B cell (primary cell): Measurements from ENCODE around the gene CDCA7L. TPM values are rescaled to one million over a fixed set of nuclear protein-coding genes. Genes with fewer than 3 reads are reported as not detected.

Experiments
- ATAC-seq: fragments of 200-7000 bp; cut with Tn5 transposase; one replicate; pipeline ENCODE4 v1.10.0; 2021; ENCODE audit warnings: low read depth, mild to moderate bottlenecking, moderate number of reproducible peaks, moderate library complexity
- CTCF ChIA-PET: fragments of 350-600 bp; sonication (Branson Sonifier 250); formaldehyde crosslinking; loops from one replicate; lab custom pipeline; 2021; ENCODE audit warnings: antibody characterized with exemption, inconsistent platforms; lab: Charles Lee
- POLR2A ChIA-PET: fragments of 350-600 bp; sonication (Branson Sonifier 250); formaldehyde crosslinking; loops from one replicate; lab custom pipeline; 2021; ENCODE audit warnings: antibody characterized with exemption; lab: Charles Lee
- DNase-seq: peaks from one replicate; pipeline ENCODE4 v3.0.0; 2013
- H2AFZ ChIP-seq: 2 replicates; pipeline ENCODE4 v1.6.1; 2012; ENCODE audit warnings: mild to moderate bottlenecking, low read depth, low read length; ENCODE audit not compliant: insufficient read depth, poor library complexity, severe bottlenecking
- H3K27ac ChIP-seq, 2 donors: 1 replicate in 1 of 2; 2 replicates in 1 of 2; pipeline ENCODE4 v1.5.1; 2012 to 2013; ENCODE audit warnings: low read length in 2 of 2, mild to moderate bottlenecking in 2 of 2, moderate library complexity in 1 of 2
- H3K27me3 ChIP-seq, 4 experiments: fragments of 200-600 bp in 1 of 4; sonication (generic) in 1 of 4; replicated peaks in 1 of 4; 1 replicate in 2 of 4; 2 replicates in 2 of 4; pipeline versions ENCODE4 v1.6.1 to v1.7.0; 2013 to 2016; ENCODE audit warnings: low read length in 3 of 4, mild to moderate bottlenecking in 2 of 4, mixed read lengths in 1 of 4, moderate library complexity in 1 of 4; ENCODE audit not compliant: insufficient read depth in 4 of 4, control insufficient read depth in 3 of 4; ENCODE audit errors: control extremely low read depth in 1 of 4
- H3K36me3 ChIP-seq, 2 experiments: replicated peaks in 1 of 2; 1 replicate in 1 of 2; 2 replicates in 1 of 2; pipeline versions ENCODE4 v1.6.1 to v1.7.1; 2013; ENCODE audit warnings: low read length in 1 of 2; ENCODE audit not compliant: insufficient read depth in 2 of 2, control insufficient read depth in 1 of 2; ENCODE audit errors: control extremely low read depth in 1 of 2, extremely low read depth in 1 of 2
- H3K4me1 ChIP-seq, 2 donors: fragments of 200-600 bp in 1 of 2; sonication (generic) in 1 of 2; 1 replicate in 1 of 2; 2 replicates in 1 of 2; pipeline versions ENCODE4 v1.5.1 to v1.6.1; 2013 to 2017; ENCODE audit warnings: low read length in 2 of 2; ENCODE audit not compliant: control insufficient read depth in 2 of 2, insufficient read depth in 2 of 2
- H3K4me2 ChIP-seq: replicated peaks from 2 replicates; pipeline ENCODE3; 2012; ENCODE audit warnings: mild to moderate bottlenecking, low read depth, low read length; ENCODE audit not compliant: poor library complexity, severe bottlenecking
- H3K4me3 ChIP-seq, 5 experiments: fragments of 200-600 bp in 1 of 5; sonication (generic) in 1 of 5; 1 replicate in 3 of 5; 2 replicates in 2 of 5; pipeline versions ENCODE4 v1.5.1 to v1.7.0; 2011 to 2016; ENCODE audit warnings: low read length in 4 of 5, mild to moderate bottlenecking in 4 of 5, low read depth in 2 of 5, control low read depth in 1 of 5, moderate library complexity in 1 of 5; ENCODE audit not compliant: insufficient read depth in 1 of 5; ENCODE audit errors: control extremely low read depth in 1 of 5, extremely low read depth in 1 of 5
- H3K79me2 ChIP-seq: fragments of 200-600 bp; sonication (generic); one replicate; pipeline ENCODE4 v1.6.0; 2016; ENCODE audit warnings: low read length; ENCODE audit not compliant: control insufficient read depth, insufficient read depth
- H3K9ac ChIP-seq: fragments of 200-600 bp; sonication (generic); 2 replicates; pipeline ENCODE4 v1.6.1; 2017; ENCODE audit warnings: mild to moderate bottlenecking, low read length, moderate library complexity
- H3K9me3 ChIP-seq, 3 donors: one replicate each; pipeline versions ENCODE4 v1.6.1 to v1.7.1; 2013; ENCODE audit warnings: low read length in 2 of 3; ENCODE audit not compliant: control insufficient read depth in 2 of 3, insufficient read depth in 1 of 3; ENCODE audit errors: control extremely low read depth in 1 of 3
- H4K20me1 ChIP-seq: 2 replicates; pipeline ENCODE4 v1.6.0; 2012; ENCODE audit warnings: mild to moderate bottlenecking, low read length; ENCODE audit not compliant: insufficient read depth, control insufficient read depth, poor library complexity, severe bottlenecking
- H3K27ac Mint-ChIP-seq: one replicate; pipeline ENCODE4 v1.8.0; 2021; ENCODE audit warnings: mixed read lengths
- H3K27me3 Mint-ChIP-seq: one replicate; pipeline ENCODE4 v1.8.0; 2021; ENCODE audit warnings: mixed read lengths
- H3K4me1 Mint-ChIP-seq: one replicate; pipeline ENCODE4 v1.8.0; 2021; ENCODE audit warnings: mixed read lengths
- H3K4me3 Mint-ChIP-seq: one replicate; pipeline ENCODE4 v1.8.0; 2021; ENCODE audit warnings: mixed read lengths
- H3K9me3 Mint-ChIP-seq: one replicate; pipeline ENCODE4 v1.8.0; 2022; ENCODE audit warnings: mixed read lengths; ENCODE audit not compliant: insufficient read depth
- EZH2 ChIP-seq: IDR thresholded peaks from 2 replicates; pipeline ENCODE4 v1.6.1; 2012; ENCODE audit warnings: borderline replicate concordance, low read depth, mild to moderate bottlenecking, moderate library complexity, low read length; ENCODE audit not compliant: insufficient read depth, poor library complexity, severe bottlenecking
- WGBS: methylation state at CpG from one replicate; pipeline ENCODE4 v1.1.5; 2013; ENCODE audit warnings: missing lambda C conversion rate; ENCODE audit not compliant: insufficient coverage; 5-methylcytosine and 5-hydroxymethylcytosine counted together
- intact Hi-C: fragments of 100-400 bp; cut with micrococcal nuclease; formaldehyde crosslinking; loops from one replicate; pipeline ENCODE4 v1.10.0; 2022
- polyA plus RNA-seq: library from polyadenylated mRNA; depleted of rRNA; stranded (reverse); fragments of >200 nt; gene quantifications from 2 replicates; pipeline ENCODE4 v1.2.3, GENCODE V29; 2012
- total RNA-seq, 2 donors: library from RNA; stranded (reverse); fragments of 120-200 nt in 1 of 2; gene quantifications; 1 replicate in 1 of 2; 2 replicates in 1 of 2; pipeline versions ENCODE4 v1.2.3 to v1.2.4, GENCODE V29; 2013 to 2022
- TF ChIP-seq, protein P1 (sequence below): fragments of 200-600 bp; IDR thresholded peaks from one replicate; pipeline ENCODE4 v1.8.0; 2022; ENCODE audit warnings: antibody characterized with exemption, mild to moderate bottlenecking

Gene CDCA7L
- total and polyA plus RNA-seq, 2 donors (not counting 1 experiment from before 2014, with no cell fraction given), result 84.0 to 129 TPM

DNA sequence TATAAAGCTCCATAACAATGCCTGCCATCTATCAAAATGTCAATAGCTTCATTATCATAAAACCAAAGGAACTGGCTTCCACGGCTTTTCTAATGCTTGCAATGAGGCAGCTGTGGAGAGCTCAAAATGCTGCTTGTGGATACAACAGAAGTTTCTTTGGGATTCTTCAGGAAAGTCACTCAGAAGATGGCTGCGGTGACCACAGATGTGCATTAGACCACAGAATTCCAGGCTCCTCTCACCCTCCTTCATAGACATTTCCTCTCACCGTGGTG is 77.2 kb downstream of the CDCA7L start:
- POLR2A ChIA-PET, result interaction anchor here (0.5 kb wide), 1 partner anchor 608 kb away, joined by 4 read pairs; no protein-coding TSS in a partner anchor
- H3K27ac ChIP-seq, result no peak overlapping the region
- no peak overlapping the region for H3K9ac ChIP-seq
- no peaks in the 10 kb centered on the region for H3K36me3 ChIP-seq
- Mint-ChIP-seq H3K4me3 (no peak overlapping the region), H3K27me3 (no peaks in the 10 kb centered on the region), H3K9me3 (no peaks in the 10 kb centered on the region), H3K27ac (no peak overlapping the region), H3K4me1 (peaks cover 11% of the 10 kb centered on the region)
- TF ChIP-seq, protein P1, sequence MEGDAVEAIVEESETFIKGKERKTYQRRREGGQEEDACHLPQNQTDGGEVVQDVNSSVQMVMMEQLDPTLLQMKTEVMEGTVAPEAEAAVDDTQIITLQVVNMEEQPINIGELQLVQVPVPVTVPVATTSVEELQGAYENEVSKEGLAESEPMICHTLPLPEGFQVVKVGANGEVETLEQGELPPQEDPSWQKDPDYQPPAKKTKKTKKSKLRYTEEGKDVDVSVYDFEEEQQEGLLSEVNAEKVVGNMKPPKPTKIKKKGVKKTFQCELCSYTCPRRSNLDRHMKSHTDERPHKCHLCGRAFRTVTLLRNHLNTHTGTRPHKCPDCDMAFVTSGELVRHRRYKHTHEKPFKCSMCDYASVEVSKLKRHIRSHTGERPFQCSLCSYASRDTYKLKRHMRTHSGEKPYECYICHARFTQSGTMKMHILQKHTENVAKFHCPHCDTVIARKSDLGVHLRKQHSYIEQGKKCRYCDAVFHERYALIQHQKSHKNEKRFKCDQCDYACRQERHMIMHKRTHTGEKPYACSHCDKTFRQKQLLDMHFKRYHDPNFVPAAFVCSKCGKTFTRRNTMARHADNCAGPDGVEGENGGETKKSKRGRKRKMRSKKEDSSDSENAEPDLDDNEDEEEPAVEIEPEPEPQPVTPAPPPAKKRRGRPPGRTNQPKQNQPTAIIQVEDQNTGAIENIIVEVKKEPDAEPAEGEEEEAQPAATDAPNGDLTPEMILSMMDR, result no peak
- no peak for TF ChIP-seq EZH2
- no peaks in the 10 kb centered on the region for H3K9me3 ChIP-seq
- H4K20me1 ChIP-seq, result no peaks in the 10 kb centered on the region
- H3K4me3 ChIP-seq, result no peak overlapping the region
- no peaks in the 10 kb centered on the region for H3K79me2 ChIP-seq
- no peak overlapping the region for H2AFZ ChIP-seq
- CTCF ChIA-PET, result interaction anchor here (0.6 to 1.2 kb wide), 3 partner anchors 318 to 584 kb away, joined by 3 read pairs; no protein-coding TSS in a partner anchor
- DNase-seq (no peak), ATAC-seq (no peak)
- no peak overlapping the region for H3K4me2 ChIP-seq
- no peaks in the 10 kb centered on the region for H3K27me3 ChIP-seq
- intact Hi-C loops, result no loop called here
- WGBS, result 100% methylated on average over 1 of the region's 3 CpGs
- no peaks in the 10 kb centered on the region for H3K4me1 ChIP-seq

DNA sequence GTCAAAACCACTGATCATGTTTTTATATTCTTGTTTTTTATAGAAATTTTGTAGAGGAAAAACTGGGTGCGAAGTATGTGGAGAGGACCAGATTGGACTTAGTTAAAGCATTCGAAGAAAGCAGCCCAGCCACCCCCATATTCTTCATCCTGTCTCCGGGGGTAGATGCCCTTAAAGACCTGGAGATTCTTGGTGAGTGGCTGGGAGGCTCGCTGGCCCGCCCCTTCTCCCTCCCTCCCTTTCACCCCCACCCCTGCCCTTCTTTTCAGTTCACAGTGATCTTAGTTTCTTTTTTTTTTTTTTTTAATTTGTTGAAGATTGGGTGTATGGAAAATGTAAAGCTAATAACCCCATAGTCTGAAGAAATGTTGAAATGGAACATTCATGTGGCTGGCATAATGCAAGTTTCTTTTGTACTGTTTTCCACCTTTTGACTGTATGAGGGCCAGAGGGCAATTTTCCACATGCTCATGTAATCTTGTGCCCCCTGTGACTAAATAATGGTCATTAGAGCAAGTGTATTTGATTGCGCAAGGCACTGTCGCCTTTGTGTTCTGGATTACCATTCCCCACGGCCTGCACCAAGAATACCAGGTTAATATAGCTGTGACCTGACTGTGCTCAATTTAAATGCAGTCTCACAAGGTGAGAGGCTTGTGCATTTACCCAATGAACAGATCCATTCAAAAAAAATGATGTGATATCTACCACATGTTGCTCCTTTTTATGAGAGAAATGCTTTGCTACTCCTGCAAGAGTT is 77.7 kb downstream of the CDCA7L start:
- Histone ChIP-seq H3K27ac (no peak overlapping the region), H3K4me2 (no peak overlapping the region), H3K79me2 (no peaks in the 10 kb centered on the region), H3K4me1 (no peaks in the 10 kb centered on the region), H3K9ac (no peak overlapping the region), H3K4me3 (no peak overlapping the region), H3K36me3 (no peaks in the 10 kb centered on the region), H4K20me1 (no peaks in the 10 kb centered on the region), H3K9me3 (no peaks in the 10 kb centered on the region), H3K27me3 (no peaks in the 10 kb centered on the region), H2AFZ (no peak overlapping the region)
- Mint-ChIP-seq H3K9me3 (no peaks in the 10 kb centered on the region), H3K27me3 (no peaks in the 10 kb centered on the region), H3K4me1 (peaks cover 11% of the 10 kb centered on the region), H3K27ac (no peak overlapping the region), H3K4me3 (no peak overlapping the region)
- ATAC-seq, result no peak
- intact Hi-C loops, result no loop called here
- POLR2A ChIA-PET, result interaction anchor here (0.5 kb wide), 1 partner anchor 607 kb away, joined by 4 read pairs; no protein-coding TSS in a partner anchor
- TF ChIP-seq, protein P1, result no peak
- TF ChIP-seq EZH2, result no peak
- CTCF ChIA-PET, result interaction anchor here (0.6 to 1.2 kb wide), 3 partner anchors 318 to 584 kb away, joined by 3 read pairs; no protein-coding TSS in a partner anchor
- no peak for DNase-seq
- WGBS, result 100% methylated on average over 3 of the region's 8 CpGs
